Measurements from ENCODE around the gene HMOX2. TPM values are rescaled to one million over a fixed set of nuclear protein-coding genes. Genes with fewer than 3 reads are reported as not detected.

HMOX2 gene
- polyA plus RNA-seq, 2 of the 4 experiments (the other 2 are of a cell fraction) = 35.4 to 47.7 TPM

DNA sequence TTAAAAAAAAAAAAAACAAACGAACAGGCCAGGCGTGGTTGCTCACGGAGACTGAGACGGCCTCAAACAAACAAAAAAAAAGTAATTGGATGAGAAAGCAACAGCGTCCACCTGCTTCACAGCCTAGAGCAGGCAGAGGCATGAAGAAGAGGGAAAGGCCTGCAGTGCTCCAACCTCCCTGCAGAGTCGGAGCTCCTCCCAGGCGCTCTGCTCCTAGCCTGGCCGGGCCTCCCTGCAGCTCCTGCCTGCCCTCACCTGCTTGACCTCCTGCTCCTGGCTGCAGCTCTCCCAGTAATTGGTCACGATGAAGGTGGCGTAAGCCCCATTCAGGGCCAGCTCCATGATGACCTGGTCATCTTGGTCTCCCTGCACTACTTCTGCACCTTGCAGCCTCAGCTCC is 7.2 kb upstream of the HMOX2 start:
- Histone ChIP-seq H3K4me1 (peaks cover 8% of the 10 kb centered on the region; the same call in 1 of the 3 replicates), H3K4me3 (no peak overlapping the region), H3K9me3 (no peaks in the 10 kb centered on the region), H3K4me2 (no peak overlapping the region), H3K27ac (no peak overlapping the region)
- WGBS (ENCODE audit: missing lambda C conversion rate) = 92% methylated on average over 10 of the region's 10 CpGs
- ChIA-PET CTCF (interaction anchor here (0.7 to 1.3 kb wide), 4 partner anchors 37 to 1155 kb away, joined by 3 read pairs; no protein-coding TSS in a partner anchor), POLR2A (no interaction called here)
- DNase-seq (ENCODE audit: low read depth in 1 of 2, low spot score in 1 of 2) = no peak
- no peak for ATAC-seq
- TF ChIP-seq JUN (IDR thresholded peaks at IDR 0.05) = no peak
- TF ChIP-seq, protein P1, sequence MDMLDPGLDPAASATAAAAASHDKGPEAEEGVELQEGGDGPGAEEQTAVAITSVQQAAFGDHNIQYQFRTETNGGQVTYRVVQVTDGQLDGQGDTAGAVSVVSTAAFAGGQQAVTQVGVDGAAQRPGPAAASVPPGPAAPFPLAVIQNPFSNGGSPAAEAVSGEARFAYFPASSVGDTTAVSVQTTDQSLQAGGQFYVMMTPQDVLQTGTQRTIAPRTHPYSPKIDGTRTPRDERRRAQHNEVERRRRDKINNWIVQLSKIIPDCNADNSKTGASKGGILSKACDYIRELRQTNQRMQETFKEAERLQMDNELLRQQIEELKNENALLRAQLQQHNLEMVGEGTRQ (IDR thresholded peaks at IDR 0.05) = no peak
- TF ChIP-seq FOSB (CRISPR knock-in tag; IDR thresholded peaks at IDR 0.05) = no peak
- TF ChIP-seq JUNB (IDR thresholded peaks at IDR 0.05) = no peak
- FAIRE-seq = no peak

DNA sequence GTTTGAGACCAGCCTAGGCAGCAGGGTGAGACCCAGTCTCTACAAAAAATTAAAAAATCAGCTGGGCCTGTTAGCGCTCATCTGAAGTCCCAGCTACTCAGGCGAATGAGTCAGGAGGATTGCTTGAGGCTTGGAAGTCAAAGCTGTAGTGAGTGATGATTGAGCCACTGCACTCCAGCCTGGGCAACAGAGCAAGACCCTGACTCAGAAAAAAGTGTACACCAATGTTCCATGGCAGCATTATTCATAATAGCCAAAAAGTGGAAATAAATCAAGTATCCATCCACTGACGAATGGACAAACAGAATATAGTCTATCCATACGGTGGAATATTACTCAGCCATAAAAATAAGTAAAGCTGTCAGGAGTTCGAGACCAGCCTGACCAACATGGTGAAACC is 4.3 kb upstream of the HMOX2 start:
- FAIRE-seq = no peak
- TF ChIP-seq CHD4 (IDR thresholded peaks at IDR 0.05; ENCODE audit: borderline replicate concordance) (no peak), FOSL2 (IDR thresholded peaks at IDR 0.05) (no peak), FOSL2 (CRISPR knock-in tag; IDR thresholded peaks at IDR 0.05) (no peak), HDAC2 (IDR thresholded peaks at IDR 0.05) (no peak), MYC (IDR thresholded peaks at IDR 0.05; ENCODE audit: borderline replicate concordance, low read length) (no peak), MAFK (IDR thresholded peaks at IDR 0.05; ENCODE audit: partially characterized antibody) (no peak), NR3C1 (IDR thresholded peaks at IDR 0.05) (no peak)
- TF ChIP-seq, protein P2, sequence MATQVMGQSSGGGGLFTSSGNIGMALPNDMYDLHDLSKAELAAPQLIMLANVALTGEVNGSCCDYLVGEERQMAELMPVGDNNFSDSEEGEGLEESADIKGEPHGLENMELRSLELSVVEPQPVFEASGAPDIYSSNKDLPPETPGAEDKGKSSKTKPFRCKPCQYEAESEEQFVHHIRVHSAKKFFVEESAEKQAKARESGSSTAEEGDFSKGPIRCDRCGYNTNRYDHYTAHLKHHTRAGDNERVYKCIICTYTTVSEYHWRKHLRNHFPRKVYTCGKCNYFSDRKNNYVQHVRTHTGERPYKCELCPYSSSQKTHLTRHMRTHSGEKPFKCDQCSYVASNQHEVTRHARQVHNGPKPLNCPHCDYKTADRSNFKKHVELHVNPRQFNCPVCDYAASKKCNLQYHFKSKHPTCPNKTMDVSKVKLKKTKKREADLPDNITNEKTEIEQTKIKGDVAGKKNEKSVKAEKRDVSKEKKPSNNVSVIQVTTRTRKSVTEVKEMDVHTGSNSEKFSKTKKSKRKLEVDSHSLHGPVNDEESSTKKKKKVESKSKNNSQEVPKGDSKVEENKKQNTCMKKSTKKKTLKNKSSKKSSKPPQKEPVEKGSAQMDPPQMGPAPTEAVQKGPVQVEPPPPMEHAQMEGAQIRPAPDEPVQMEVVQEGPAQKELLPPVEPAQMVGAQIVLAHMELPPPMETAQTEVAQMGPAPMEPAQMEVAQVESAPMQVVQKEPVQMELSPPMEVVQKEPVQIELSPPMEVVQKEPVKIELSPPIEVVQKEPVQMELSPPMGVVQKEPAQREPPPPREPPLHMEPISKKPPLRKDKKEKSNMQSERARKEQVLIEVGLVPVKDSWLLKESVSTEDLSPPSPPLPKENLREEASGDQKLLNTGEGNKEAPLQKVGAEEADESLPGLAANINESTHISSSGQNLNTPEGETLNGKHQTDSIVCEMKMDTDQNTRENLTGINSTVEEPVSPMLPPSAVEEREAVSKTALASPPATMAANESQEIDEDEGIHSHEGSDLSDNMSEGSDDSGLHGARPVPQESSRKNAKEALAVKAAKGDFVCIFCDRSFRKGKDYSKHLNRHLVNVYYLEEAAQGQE (IDR thresholded peaks at IDR 0.05) = no peak
- Histone ChIP-seq H3K4me2 (no peak overlapping the region), H3K9me3 (peaks cover 4% of the 10 kb centered on the region; the same call in 1 of the 3 replicates), H3K4me1 (peaks cover 15% of the 10 kb centered on the region), H3K27ac (no peak overlapping the region), H3K4me3 (no peak overlapping the region)
- WGBS (ENCODE audit: missing lambda C conversion rate) = 91% methylated on average over 5 of the region's 5 CpGs
- ATAC-seq = no peak
- ChIA-PET CTCF (interaction anchor here (1.1 to 3.1 kb wide), 5 partner anchors 10 to 113 kb away, joined by 4 to 12 read pairs (median 5); no protein-coding TSS in a partner anchor), POLR2A (no interaction called here)
- DNase-seq (ENCODE audit: low read depth in 1 of 2, low spot score in 1 of 2) = no peak

DNA sequence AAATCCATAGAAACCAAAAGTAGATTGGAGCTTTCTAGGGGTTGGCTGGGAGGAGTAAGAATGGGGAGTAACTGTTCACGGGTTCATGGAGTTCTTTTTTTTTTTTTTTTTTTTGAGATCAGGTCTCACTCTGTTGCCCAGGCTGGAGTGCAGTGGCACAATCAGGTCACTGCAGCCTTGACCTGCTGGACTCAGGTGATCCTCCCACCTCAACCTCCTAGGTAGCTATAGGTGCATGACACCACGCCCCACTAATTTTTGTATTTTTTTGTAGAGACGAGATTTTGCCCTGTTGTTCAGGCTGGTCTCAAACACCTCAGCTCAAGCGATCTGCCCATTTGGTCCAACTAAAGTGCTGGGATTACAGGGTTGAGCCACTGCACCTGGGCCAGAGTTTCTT is 3.3 kb upstream of the HMOX2 start:
- DNase-seq (ENCODE audit: low read depth in 1 of 2, low spot score in 1 of 2) (no peak), ATAC-seq (no peak), FAIRE-seq (no peak)
- peaks cover 4% of the 10 kb centered on the region; the same call in 1 of the 3 replicates for H3K9me3 ChIP-seq
- no peak overlapping the region for H3K4me3 ChIP-seq
- TF ChIP-seq BHLHE40 (IDR thresholded peaks at IDR 0.05; ENCODE audit: low read depth, low read length) (no peak), POLR2AphosphoS2 (conservative IDR thresholded peaks at IDR 0.05; ENCODE audit: low read length) (no peak), RFX5 (IDR thresholded peaks at IDR 0.05) (no peak), ESRRA (IDR thresholded peaks at IDR 0.05; ENCODE audit: borderline replicate concordance, low read length) (no peak), JUNB (IDR thresholded peaks at IDR 0.05) (no peak), ZFP36 (IDR thresholded peaks at IDR 0.05; ENCODE audit: borderline replicate concordance, partially characterized antibody) (no peak), ZC3H11A (IDR thresholded peaks at IDR 0.05) (no peak), FOXS1 (CRISPR knock-in tag; IDR thresholded peaks at IDR 0.05) (no peak), MAFK (IDR thresholded peaks at IDR 0.05; ENCODE audit: partially characterized antibody) (no peak), FOSB (CRISPR knock-in tag; IDR thresholded peaks at IDR 0.05) (no peak), PHF8 (IDR thresholded peaks at IDR 0.05; ENCODE audit: borderline replicate concordance, low read depth) (no peak), RNF2 (IDR thresholded peaks at IDR 0.05; ENCODE audit: borderline replicate concordance, low read depth) (no peak), JUN (IDR thresholded peaks at IDR 0.05) (no peak), EHMT2 (IDR thresholded peaks at IDR 0.05; ENCODE audit: low read depth) (no peak), HDAC2 (IDR thresholded peaks at IDR 0.05) (no peak)
- TF ChIP-seq, protein P3, sequence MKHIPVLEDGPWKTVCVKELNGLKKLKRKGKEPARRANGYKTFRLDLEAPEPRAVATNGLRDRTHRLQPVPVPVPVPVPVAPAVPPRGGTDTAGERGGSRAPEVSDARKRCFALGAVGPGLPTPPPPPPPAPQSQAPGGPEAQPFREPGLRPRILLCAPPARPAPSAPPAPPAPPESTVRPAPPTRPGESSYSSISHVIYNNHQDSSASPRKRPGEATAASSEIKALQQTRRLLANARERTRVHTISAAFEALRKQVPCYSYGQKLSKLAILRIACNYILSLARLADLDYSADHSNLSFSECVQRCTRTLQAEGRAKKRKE (CRISPR knock-in tag; IDR thresholded peaks at IDR 0.05; ENCODE audit: low read depth) = no peak
- TF ChIP-seq, protein P4, sequence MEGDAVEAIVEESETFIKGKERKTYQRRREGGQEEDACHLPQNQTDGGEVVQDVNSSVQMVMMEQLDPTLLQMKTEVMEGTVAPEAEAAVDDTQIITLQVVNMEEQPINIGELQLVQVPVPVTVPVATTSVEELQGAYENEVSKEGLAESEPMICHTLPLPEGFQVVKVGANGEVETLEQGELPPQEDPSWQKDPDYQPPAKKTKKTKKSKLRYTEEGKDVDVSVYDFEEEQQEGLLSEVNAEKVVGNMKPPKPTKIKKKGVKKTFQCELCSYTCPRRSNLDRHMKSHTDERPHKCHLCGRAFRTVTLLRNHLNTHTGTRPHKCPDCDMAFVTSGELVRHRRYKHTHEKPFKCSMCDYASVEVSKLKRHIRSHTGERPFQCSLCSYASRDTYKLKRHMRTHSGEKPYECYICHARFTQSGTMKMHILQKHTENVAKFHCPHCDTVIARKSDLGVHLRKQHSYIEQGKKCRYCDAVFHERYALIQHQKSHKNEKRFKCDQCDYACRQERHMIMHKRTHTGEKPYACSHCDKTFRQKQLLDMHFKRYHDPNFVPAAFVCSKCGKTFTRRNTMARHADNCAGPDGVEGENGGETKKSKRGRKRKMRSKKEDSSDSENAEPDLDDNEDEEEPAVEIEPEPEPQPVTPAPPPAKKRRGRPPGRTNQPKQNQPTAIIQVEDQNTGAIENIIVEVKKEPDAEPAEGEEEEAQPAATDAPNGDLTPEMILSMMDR (IDR thresholded peaks at IDR 0.05) = no peak
- TF ChIP-seq, protein P5, sequence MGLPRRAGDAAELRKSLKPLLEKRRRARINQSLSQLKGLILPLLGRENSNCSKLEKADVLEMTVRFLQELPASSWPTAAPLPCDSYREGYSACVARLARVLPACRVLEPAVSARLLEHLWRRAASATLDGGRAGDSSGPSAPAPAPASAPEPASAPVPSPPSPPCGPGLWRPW (IDR thresholded peaks at IDR 0.05) = no peak
- H3K4me1 ChIP-seq = peaks cover 23% of the 10 kb centered on the region
- POLR2A ChIA-PET = interaction anchor here (0.6 kb wide), 1 partner anchor 45 kb away, joined by 5 read pairs; no protein-coding TSS in a partner anchor
- H3K4me2 ChIP-seq = no peak overlapping the region
- no peak overlapping the region for H3K27ac ChIP-seq
- CTCF ChIA-PET = interaction anchor here (0.6 to 3.1 kb wide), 4 partner anchors 17 to 190 kb away, joined by 3 to 12 read pairs (median 4); no protein-coding TSS in a partner anchor
- 82% methylated on average over 4 of the region's 4 CpGs for WGBS (ENCODE audit: missing lambda C conversion rate)
